ENCODE measurements around the gene FHIP1A.

FHIP1A gene

GRCh38 chr4:151418856-151419255 is 9.9 kb downstream of the FHIP1A start:
- no peak overlapping the region for H3K27ac ChIP-seq (ENCODE audit: low read length)
- no peaks in the 10 kb centered on the region for H3K9me3 ChIP-seq (ENCODE audit: insufficient read depth, low read depth, low read length)
- no peaks in the 10 kb centered on the region for H3K36me3 ChIP-seq (ENCODE audit: insufficient read depth, low read depth, low read length)
- H3K4me1 ChIP-seq (ENCODE audit: insufficient read depth, low read length): peaks cover 23% of the 10 kb centered on the region
- H3K4me3 ChIP-seq (ENCODE audit: low read length): no peak overlapping the region
- no peak overlapping the region for H3K9ac ChIP-seq (ENCODE audit: low read depth, low read length)
- no peaks in the 10 kb centered on the region for H3K27me3 ChIP-seq (ENCODE audit: insufficient read depth, low read length)

- Histone ChIP-seq H3K27me3 (ENCODE audit: insufficient read depth, low read length) (no peaks in the 10 kb centered on the region), H3K27ac (ENCODE audit: low read length) (no peak overlapping the region), H3K4me3 (ENCODE audit: low read length) (no peak overlapping the region), H3K9me3 (ENCODE audit: insufficient read depth, low read depth, low read length) (no peaks in the 10 kb centered on the region), H3K36me3 (ENCODE audit: insufficient read depth, low read depth, low read length) (no peaks in the 10 kb centered on the region), H3K9ac (ENCODE audit: low read depth, low read length) (no peak overlapping the region), H3K4me1 (ENCODE audit: insufficient read depth, low read length) (peaks cover 23% of the 10 kb centered on the region)
Measured at GRCh38 chr4:151420250-151420807, 11.4 kb downstream of the FHIP1A start.

GRCh38 chr4:151422854-151423253 is 13.9 kb downstream of the FHIP1A start:
- Histone ChIP-seq H3K9ac (ENCODE audit: low read depth, low read length) (no peak overlapping the region), H3K4me1 (ENCODE audit: insufficient read depth, low read length) (peaks cover 39% of the 10 kb centered on the region), H3K9me3 (ENCODE audit: insufficient read depth, low read depth, low read length) (no peaks in the 10 kb centered on the region), H3K4me3 (ENCODE audit: low read length) (no peak overlapping the region), H3K27me3 (ENCODE audit: insufficient read depth, low read length) (no peaks in the 10 kb centered on the region), H3K27ac (ENCODE audit: low read length) (no peak overlapping the region), H3K36me3 (ENCODE audit: insufficient read depth, low read depth, low read length) (no peaks in the 10 kb centered on the region)

GRCh38 chr4:151426513-151426912 is 17.5 kb downstream of the FHIP1A start:
- no peak overlapping the region for H3K9ac ChIP-seq (ENCODE audit: low read depth, low read length)
- no peak overlapping the region for H3K4me3 ChIP-seq (ENCODE audit: low read length)
- H3K27me3 ChIP-seq (ENCODE audit: insufficient read depth, low read length): no peaks in the 10 kb centered on the region; the same call in 1 of the 2 replicates
- peaks cover 36% of the 10 kb centered on the region for H3K4me1 ChIP-seq (ENCODE audit: insufficient read depth, low read length)
- H3K36me3 ChIP-seq (ENCODE audit: insufficient read depth, low read depth, low read length): no peaks in the 10 kb centered on the region
- H3K9me3 ChIP-seq (ENCODE audit: insufficient read depth, low read depth, low read length): no peaks in the 10 kb centered on the region
- no peak overlapping the region for H3K27ac ChIP-seq (ENCODE audit: low read length)

- Histone ChIP-seq H3K27ac (ENCODE audit: low read length) (no peak overlapping the region), H3K9me3 (ENCODE audit: insufficient read depth, low read depth, low read length) (no peaks in the 10 kb centered on the region), H3K27me3 (ENCODE audit: insufficient read depth, low read length) (no peaks in the 10 kb centered on the region; the same call in 1 of the 2 replicates), H3K9ac (ENCODE audit: low read depth, low read length) (no peak overlapping the region), H3K36me3 (ENCODE audit: insufficient read depth, low read depth, low read length) (no peaks in the 10 kb centered on the region), H3K4me1 (ENCODE audit: insufficient read depth, low read length) (peaks cover 37% of the 10 kb centered on the region), H3K4me3 (ENCODE audit: low read length) (no peak overlapping the region)
Measured at GRCh38 chr4:151427266-151427665, 18.3 kb downstream of the FHIP1A start.

- H3K27ac ChIP-seq (ENCODE audit: low read length): no peak overlapping the region
- H3K4me3 ChIP-seq (ENCODE audit: low read length): no peak overlapping the region
- H3K36me3 ChIP-seq (ENCODE audit: insufficient read depth, low read depth, low read length): no peaks in the 10 kb centered on the region
- no peak overlapping the region for H3K9ac ChIP-seq (ENCODE audit: low read depth, low read length)
- peaks cover 37% of the 10 kb centered on the region for H3K4me1 ChIP-seq (ENCODE audit: insufficient read depth, low read length)
- no peaks in the 10 kb centered on the region; the same call in 1 of the 2 replicates for H3K27me3 ChIP-seq (ENCODE audit: insufficient read depth, low read length)
- H3K9me3 ChIP-seq (ENCODE audit: insufficient read depth, low read depth, low read length): no peaks in the 10 kb centered on the region
Measured at GRCh38 chr4:151428346-151428745, 19.4 kb downstream of the FHIP1A start.

GRCh38 chr4:151429957-151430570 is 21.1 kb downstream of the FHIP1A start:
- H3K4me1 ChIP-seq (ENCODE audit: insufficient read depth, low read length): peaks cover 37% of the 10 kb centered on the region
- no peak overlapping the region for H3K27ac ChIP-seq (ENCODE audit: low read length)
- no peaks in the 10 kb centered on the region for H3K36me3 ChIP-seq (ENCODE audit: insufficient read depth, low read depth, low read length)

GRCh38 chr4:151430740-151431457 is 21.9 kb downstream of the FHIP1A start:
- H3K27me3 ChIP-seq (ENCODE audit: insufficient read depth, low read length): no peaks in the 10 kb centered on the region; the same call in 1 of the 2 replicates
- H3K9ac ChIP-seq (ENCODE audit: low read depth, low read length): no peak overlapping the region
- H3K9me3 ChIP-seq (ENCODE audit: insufficient read depth, low read depth, low read length): no peaks in the 10 kb centered on the region
- H3K4me3 ChIP-seq (ENCODE audit: low read length): no peak overlapping the region
- peaks cover 35% of the 10 kb centered on the region for H3K4me1 ChIP-seq (ENCODE audit: insufficient read depth, low read length)
- no peak overlapping the region for H3K27ac ChIP-seq (ENCODE audit: low read length)
- no peaks in the 10 kb centered on the region for H3K36me3 ChIP-seq (ENCODE audit: insufficient read depth, low read depth, low read length)

More at GRCh38 chr4:151429957-151430570, 21.1 kb downstream of the FHIP1A start:
- H3K9ac ChIP-seq (ENCODE audit: low read depth, low read length): no peak overlapping the region
- H3K4me3 ChIP-seq (ENCODE audit: low read length): no peak overlapping the region
- H3K9me3 ChIP-seq (ENCODE audit: insufficient read depth, low read depth, low read length): no peaks in the 10 kb centered on the region
- H3K27me3 ChIP-seq (ENCODE audit: insufficient read depth, low read length): no peaks in the 10 kb centered on the region; the same call in 1 of the 2 replicates

GRCh38 chr4:151431728-151432127 is 22.8 kb downstream of the FHIP1A start:
- Histone ChIP-seq H3K4me3 (ENCODE audit: low read length) (no peak overlapping the region), H3K9ac (ENCODE audit: low read depth, low read length) (no peak overlapping the region), H3K36me3 (ENCODE audit: insufficient read depth, low read depth, low read length) (no peaks in the 10 kb centered on the region), H3K4me1 (ENCODE audit: insufficient read depth, low read length) (peaks cover 31% of the 10 kb centered on the region), H3K27ac (ENCODE audit: low read length) (no peak overlapping the region), H3K27me3 (ENCODE audit: insufficient read depth, low read length) (no peaks in the 10 kb centered on the region; the same call in 1 of the 2 replicates), H3K9me3 (ENCODE audit: insufficient read depth, low read depth, low read length) (no peaks in the 10 kb centered on the region)

GRCh38 chr4:151432654-151433053 is 23.7 kb downstream of the FHIP1A start:
- no peak overlapping the region for H3K27ac ChIP-seq (ENCODE audit: low read length)
- H3K9me3 ChIP-seq (ENCODE audit: insufficient read depth, low read depth, low read length): no peaks in the 10 kb centered on the region
- H3K4me3 ChIP-seq (ENCODE audit: low read length): no peak overlapping the region
- peaks cover 26% of the 10 kb centered on the region for H3K4me1 ChIP-seq (ENCODE audit: insufficient read depth, low read length)
- H3K27me3 ChIP-seq (ENCODE audit: insufficient read depth, low read length): no peaks in the 10 kb centered on the region; the same call in 1 of the 2 replicates
- no peak overlapping the region for H3K9ac ChIP-seq (ENCODE audit: low read depth, low read length)
- H3K36me3 ChIP-seq (ENCODE audit: insufficient read depth, low read depth, low read length): no peaks in the 10 kb centered on the region

GRCh38 chr4:151434183-151434860 is 25.3 kb downstream of the FHIP1A start:
- Histone ChIP-seq H3K27me3 (ENCODE audit: insufficient read depth, low read length) (no peaks in the 10 kb centered on the region; the same call in 1 of the 2 replicates), H3K4me3 (ENCODE audit: low read length) (no peak overlapping the region), H3K4me1 (ENCODE audit: insufficient read depth, low read length) (peaks cover 26% of the 10 kb centered on the region), H3K27ac (ENCODE audit: low read length) (no peak overlapping the region), H3K36me3 (ENCODE audit: insufficient read depth, low read depth, low read length) (no peaks in the 10 kb centered on the region), H3K9ac (ENCODE audit: low read depth, low read length) (no peak overlapping the region), H3K9me3 (ENCODE audit: insufficient read depth, low read depth, low read length) (no peaks in the 10 kb centered on the region)
